Activated CD4-positive, CD25-positive, alpha-beta regulatory T cell treated with anti-CD3 and anti-CD28 coated beads, Interleukin-2, amount 50 U/mL, for 72 hours (primary cell): Measurements from ENCODE around the gene SLC7A10.

ENCODE experiments used
- DNase-seq: peaks from one replicate; pipeline ENCODE4 v3.0.0; 2021

SLC7A10 gene

GRCh38 chr19:33225458-33225926 lies at the start of gene SLC7A10:
SLC7A10 (minus strand) TSS chr19:33225850; CDS start chr19:33225703, 147 bp downstream.
- no peak for DNase-seq

DNA sequence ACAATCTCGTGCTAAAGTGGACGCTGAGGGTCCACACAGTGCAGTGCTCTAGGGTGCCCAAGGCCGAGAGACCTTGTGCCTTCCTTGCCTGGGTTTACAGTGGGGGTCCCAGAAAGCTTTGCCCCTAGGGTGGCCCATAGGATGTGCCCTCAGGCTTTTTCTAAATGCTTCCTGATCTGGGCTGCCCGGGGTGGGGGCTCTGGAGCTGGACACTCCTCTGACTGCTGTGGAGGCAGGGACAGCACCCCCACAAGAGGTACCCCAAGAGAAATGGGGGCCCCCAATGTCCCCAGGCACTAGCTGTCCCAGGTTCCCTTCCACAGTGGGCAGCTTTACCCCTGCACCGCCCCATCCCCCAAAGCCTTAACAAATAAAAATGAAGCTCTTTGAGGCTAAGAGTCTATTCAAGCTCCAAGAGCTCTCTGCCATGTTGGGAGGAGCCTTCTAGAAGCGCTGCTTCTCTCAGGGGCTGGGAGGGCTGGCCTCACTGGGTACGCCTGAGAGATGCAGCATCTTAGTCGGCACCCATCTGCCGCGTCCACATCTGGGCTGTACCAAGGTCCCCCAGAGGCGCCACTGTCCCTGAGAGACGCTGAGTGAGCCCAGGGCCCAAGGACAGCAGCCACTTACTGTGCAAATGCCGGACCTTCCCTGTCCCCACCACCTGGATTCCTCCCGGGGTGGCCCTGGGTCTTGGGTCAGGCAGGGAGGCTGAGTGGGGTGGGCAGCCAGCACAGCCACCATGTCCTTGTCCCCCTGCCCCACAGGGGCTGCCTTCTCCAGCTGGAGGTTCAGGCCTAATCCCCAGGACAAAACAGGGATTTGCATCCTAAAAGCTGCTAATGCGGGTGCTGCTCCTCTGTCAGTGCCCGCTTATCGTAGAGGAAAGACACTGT lies 49.3 kb upstream of the SLC7A10 start:
- DNase-seq: no peak

DNA sequence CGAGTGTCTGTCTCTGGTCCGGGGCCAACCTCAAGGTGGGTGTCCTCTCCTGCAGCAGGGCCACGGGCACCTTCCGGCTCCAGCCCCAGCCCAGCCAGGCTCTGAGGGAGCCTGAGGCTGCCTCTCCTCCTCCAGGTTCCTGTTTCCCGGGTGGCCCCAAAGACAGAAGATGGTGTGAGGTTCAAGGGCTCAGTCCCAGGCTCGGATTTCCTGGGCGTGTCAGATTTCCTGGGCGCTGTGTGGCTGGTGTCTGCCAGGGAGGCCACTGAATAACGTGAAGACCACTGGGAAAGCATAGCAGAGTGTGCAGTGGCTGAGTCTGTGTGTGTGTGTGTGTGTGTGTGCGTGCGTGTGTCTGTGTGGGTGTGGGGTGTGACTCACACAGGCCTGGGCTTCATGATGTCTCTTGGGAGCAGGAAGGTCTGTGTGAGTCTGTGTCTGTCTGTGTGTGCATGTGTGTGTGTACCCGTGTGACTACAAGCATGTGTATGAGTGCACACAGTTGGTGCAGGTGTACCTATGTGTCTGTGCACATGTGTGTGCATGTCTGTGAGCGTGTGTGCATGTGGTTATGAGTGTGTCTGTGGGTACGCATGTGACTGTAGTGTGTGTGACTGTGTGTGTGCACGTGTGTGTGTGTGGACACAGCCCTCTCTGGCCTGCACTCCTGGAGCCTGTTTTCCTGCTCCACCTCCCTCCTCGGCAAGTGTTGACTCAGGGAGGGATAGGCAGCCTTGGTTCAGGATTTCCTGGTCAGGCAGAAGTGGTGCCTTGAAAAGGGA lies 48.4 kb upstream of the SLC7A10 start:
- no peak for DNase-seq

- no peak for DNase-seq
Measured at GRCh38 chr19:33273065-33273736, 47.6 kb upstream of the SLC7A10 start.

DNA sequence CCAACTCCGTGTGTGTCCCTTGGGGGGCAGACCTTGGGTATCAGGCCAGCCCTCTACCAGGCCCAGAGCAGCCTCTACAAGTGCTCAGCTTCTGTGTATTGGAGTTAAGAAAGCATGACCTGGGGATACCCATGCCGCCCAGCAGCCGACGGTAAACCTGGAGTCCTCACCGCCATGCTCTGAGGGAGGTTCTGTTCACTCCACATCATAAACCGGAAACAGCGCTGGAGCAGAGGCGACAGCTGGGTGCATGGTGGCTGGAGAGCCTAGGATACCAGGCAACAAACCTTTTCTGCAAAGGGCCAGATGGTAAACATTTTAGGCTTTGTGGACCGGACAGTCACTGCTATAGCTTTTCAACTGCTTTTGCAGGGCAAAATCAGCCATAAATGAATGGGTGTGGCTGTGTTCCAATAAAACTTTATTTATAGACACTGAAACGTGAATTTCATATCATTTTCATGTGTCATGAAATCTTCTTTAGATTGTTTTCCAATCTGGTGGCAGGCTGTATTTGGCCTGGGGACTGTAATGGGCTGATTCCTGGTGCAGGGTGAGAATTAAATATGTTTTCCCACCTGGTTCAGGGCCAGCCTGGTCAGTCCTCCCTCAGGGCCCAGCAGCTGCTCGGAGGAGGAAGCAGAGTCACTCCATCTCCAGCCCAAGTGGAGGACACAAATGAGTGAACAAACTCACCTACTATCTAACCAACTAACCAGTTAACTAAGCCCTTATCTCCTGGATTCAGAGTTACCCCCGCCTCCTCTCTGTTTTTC lies 45.8 kb upstream of the SLC7A10 start:
- DNase-seq: no peak

DNA sequence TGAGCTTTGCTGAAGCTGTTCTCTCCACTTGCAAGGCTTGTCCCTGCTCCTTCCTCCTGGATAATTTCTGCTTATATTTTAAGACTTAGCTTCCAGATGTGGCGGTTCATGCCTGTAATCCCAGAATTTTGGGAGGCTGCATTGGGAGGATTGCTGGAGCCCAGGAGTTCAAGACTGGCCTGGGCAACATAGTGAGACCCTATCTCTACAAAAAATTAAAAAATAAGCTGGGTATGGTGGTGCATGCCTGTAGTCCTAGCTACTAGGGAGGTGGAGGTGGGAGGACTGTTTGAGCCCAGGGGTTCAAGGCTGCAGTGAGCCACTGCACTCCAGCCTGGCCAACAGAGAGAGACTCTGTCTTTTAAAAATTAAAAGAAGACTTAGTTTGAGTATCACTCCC lies 45.1 kb upstream of the SLC7A10 start:
- no peak for DNase-seq

GRCh38 chr19:33269016-33269415 lies 43.4 kb upstream of the SLC7A10 start:
- no peak for DNase-seq

GRCh38 chr19:33268162-33268991 lies 42.7 kb upstream of the SLC7A10 start:
- no peak for DNase-seq

DNA sequence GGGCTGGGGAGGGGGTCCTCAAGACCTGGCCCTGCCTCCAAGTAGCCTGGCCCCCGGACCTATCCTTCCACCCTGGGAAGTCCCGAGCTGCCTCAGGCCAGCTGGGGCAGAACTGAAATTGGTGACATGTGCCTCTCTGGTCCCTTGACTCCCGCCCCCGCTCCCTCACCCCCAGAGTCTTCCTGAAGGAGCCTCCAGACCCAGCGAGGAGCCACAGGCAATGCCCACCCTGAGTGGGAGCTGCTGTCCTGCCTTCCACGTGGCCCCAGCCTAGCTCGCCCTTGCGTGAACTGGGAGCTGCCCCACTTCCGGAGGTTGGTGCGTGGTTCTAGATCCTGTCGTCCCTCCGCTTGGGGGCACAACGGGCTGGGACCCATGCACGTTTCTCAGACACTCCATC lies 42.1 kb upstream of the SLC7A10 start:
- DNase-seq: no peak

GRCh38 chr19:33266974-33267484 lies 41.4 kb upstream of the SLC7A10 start:
- DNase-seq: no peak

GRCh38 chr19:33264881-33265445 lies 39.3 kb upstream of the SLC7A10 start:
- DNase-seq: no peak

- no peak for DNase-seq
Measured at GRCh38 chr19:33263325-33264023, 37.8 kb upstream of the SLC7A10 start.

DNA sequence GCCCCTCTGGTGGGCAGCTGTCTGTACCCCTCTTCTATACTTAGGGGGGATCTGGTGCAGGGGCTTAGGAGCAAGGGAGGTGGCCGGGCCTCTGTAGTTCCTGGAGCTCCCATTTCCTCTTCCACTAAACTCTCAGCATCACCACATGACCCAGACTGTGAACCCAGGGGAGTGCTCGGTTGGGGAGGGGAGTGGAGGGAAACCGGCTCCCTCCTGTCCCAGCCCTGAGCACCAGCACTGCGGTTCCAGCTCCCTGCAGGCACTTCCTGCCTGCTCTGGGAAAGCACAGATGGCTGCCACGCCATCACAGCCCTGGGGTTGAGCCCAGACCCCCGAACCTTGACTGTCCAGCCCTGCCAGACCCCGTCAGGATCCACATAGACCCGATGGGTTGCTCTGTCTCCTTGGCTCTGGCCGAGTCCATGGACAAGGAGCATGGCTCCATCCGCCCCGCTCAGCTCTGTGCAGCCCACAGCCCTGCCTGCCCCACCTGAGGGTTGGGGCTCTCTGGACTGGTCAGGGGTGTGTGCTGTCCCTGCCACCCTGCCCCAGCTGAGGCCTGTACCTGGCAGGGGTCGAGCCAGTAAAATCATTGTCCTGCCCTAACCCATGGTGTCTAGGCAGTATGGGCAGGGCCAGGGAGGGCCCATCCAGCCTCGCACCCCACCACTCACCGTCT lies 36.0 kb upstream of the SLC7A10 start:
- no peak for DNase-seq

DNA sequence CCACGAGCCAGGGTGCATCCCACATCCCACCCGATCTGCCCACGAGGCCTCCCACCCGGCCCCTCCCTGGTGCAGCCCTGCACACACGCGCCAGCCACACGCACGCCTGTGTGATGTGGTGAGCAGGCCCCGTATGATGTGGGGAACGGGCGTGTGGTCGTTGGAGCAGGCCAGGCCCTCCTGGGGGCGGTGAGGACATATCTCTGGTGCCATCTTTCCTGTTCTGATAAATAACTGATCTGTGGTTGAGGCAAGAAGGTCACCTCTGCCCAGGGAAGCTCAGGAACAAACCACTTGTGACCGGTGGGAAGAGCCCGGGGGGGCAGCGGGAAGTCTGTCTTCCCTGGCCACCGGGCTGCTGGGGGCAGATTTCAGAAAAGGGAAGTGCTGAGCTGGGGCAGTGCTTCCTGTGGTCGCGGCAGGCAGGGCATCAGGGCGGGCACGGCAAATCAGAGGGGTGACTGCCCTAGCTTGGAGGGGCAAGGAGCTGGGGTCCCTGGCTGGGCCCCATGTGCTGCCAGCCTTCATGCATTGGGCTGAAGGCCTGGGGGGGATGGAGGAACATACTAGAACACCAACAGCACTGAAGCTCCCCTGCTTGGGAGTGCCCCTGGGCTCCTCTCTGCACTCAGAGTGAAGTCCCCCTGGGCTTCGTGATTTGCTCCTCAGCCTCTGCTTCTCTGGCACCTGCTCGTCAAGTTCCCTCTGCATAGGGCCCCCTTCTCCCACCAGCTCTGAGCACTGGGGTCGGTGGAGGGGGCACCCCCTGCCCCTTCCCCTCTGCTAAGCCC lies 35.2 kb upstream of the SLC7A10 start:
- DNase-seq: no peak

DNA sequence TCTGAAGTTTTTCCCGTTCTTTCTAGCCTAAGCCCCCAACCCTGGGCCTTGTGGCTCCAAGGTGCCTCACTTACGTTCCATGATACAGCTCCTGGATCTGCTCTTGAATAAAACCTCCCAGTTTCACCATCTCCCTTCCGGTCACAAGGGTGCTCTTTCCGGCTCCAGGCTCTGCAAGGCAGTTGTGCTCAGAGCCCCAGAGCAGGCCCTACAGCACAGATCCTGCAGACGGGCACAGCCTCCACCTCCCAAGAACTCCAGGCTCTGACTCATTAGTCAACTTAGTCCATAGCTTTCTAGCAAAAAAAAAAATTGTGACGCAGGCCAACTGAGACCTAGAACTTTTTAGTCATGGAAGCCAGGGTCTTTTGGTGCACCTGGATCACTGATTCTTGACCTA lies 33.9 kb upstream of the SLC7A10 start:
- DNase-seq: no peak

- no peak for DNase-seq
Measured at GRCh38 chr19:33257828-33258227, 32.2 kb upstream of the SLC7A10 start.

GRCh38 chr19:33256261-33256660 lies 30.6 kb upstream of the SLC7A10 start:
- DNase-seq: no peak

GRCh38 chr19:33255781-33256180 lies 30.1 kb upstream of the SLC7A10 start:
- DNase-seq: no peak
